K562 (cell line): ENCODE results near the gene GIT2.

Source experiments
- JUN ChIP-seq, 2 experiments: sonication (generic) in 1 of 2; formaldehyde crosslinking in 1 of 2; IDR thresholded peaks; 2 replicates each; pipeline versions ENCODE4 v1.6.1 to v1.8.0; 2012 to 2022; ENCODE audit warnings: borderline replicate concordance in 2 of 2, mild to moderate bottlenecking in 2 of 2, improper control_type of control experiment in 1 of 2, low read depth in 1 of 2, low read length in 1 of 2, missing genetic modification reagents in 1 of 2
- KLF6 ChIP-seq: fragments of 250-450 bp; sonication (Bioruptor Pico); IDR thresholded peaks from 2 replicates; pipeline ENCODE4 v1.4.0; 2020; ENCODE audit warnings: mild to moderate bottlenecking, moderate library complexity, borderline replicate concordance
- MYC ChIP-seq, 2 experiments: fragments of 250-450 bp in 1 of 2; sonication (Bioruptor Pico) in 1 of 2; IDR thresholded peaks; 2 replicates each; pipeline versions ENCODE4 v1.5.1 to v1.6.1; 2012 to 2021; ENCODE audit warnings: low read depth in 2 of 2, borderline replicate concordance in 1 of 2, improper control_type of control experiment in 1 of 2, low read length in 1 of 2, mild to moderate bottlenecking in 1 of 2, moderate library complexity in 1 of 2
- NCOA2 ChIP-seq, 2 experiments: fragments of 450-650 bp; IDR thresholded peaks; 2 replicates each; pipeline ENCODE4 v1.6.1; 2018; ENCODE audit warnings: mild to moderate bottlenecking in 2 of 2, moderate library complexity in 1 of 2; ENCODE audit not compliant: partially characterized antibody in 2 of 2
- NR2C1 ChIP-seq, 2 experiments: fragments of 450-650 bp; IDR thresholded peaks; 2 replicates each; pipeline ENCODE4 v1.6.1; 2017; ENCODE audit warnings: mild to moderate bottlenecking in 2 of 2, antibody characterized with exemption in 1 of 2, inconsistent platforms in 1 of 2, missing compliant biosample characterization in 1 of 2, missing genetic modification characterization in 1 of 2
- PHB ChIP-seq: fragments of 250-450 bp; sonication (Bioruptor Pico); IDR thresholded peaks from 2 replicates; pipeline ENCODE4 v1.5.0; 2021
- U2AF1 ChIP-seq: fragments of 200-400 bp; formaldehyde crosslinking; optimal IDR thresholded peaks from 2 replicates; pipeline ENCODE3; 2017; ENCODE audit warnings: mild to moderate bottlenecking, low read depth, low read length, moderate library complexity
- ZFX ChIP-seq: sonication (generic); formaldehyde crosslinking; IDR thresholded peaks from 2 replicates; pipeline ENCODE4 v1.8.0; 2022; ENCODE audit warnings: mild to moderate bottlenecking, missing genetic modification reagents, moderate library complexity
- TF ChIP-seq, protein P1 (sequence below), 2 experiments: fragments of 450-650 bp in 1 of 2; IDR thresholded peaks; 2 replicates each; pipeline ENCODE4 v1.6.1; 2011 to 2017; ENCODE audit warnings: low read depth in 2 of 2, antibody characterized with exemption in 1 of 2, borderline replicate concordance in 1 of 2, low read length in 1 of 2, mild to moderate bottlenecking in 1 of 2, mixed read lengths in 1 of 2; ENCODE audit not compliant: control insufficient read depth in 1 of 2
- TF ChIP-seq, protein P2 (sequence below), 3 experiments: IDR thresholded peaks in 2 of 3; conservative IDR thresholded peaks in 1 of 3; 2 replicates each; pipeline ENCODE4 v1.5.1; 2011 to 2012; ENCODE audit warnings: low read length in 3 of 3, mild to moderate bottlenecking in 3 of 3, control low read depth in 2 of 3, improper control_type of control experiment in 1 of 3, inconsistent platforms in 1 of 3, low read depth in 1 of 3, mixed read lengths in 1 of 3, moderate library complexity in 1 of 3; ENCODE audit not compliant: insufficient read depth in 2 of 3
- TF ChIP-seq, protein P3 (sequence below): IDR thresholded peaks from 3 replicates; pipeline ENCODE4 v1.6.1; 2011; ENCODE audit warnings: borderline replicate concordance, mild to moderate bottlenecking; ENCODE audit not compliant: insufficient read length, insufficient read depth

DNA sequence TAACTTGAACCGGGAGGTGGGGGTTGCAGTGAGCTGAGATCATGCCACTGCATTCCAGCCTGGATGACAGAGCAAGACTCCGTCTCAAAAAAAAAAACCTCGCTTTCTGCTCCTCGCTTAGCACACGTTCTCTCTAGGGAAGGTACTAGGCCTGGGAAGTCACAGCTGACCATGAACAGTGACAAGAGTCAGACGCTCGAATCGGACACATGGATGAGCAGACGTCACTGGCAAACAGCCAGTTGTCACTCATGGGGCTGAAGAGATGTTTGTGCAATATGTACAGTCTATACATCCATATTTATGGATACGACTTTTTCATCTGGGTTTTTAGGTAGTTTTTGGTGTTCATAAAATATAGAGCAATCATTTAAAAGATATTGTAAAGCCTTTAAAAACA lies 76.7 kb downstream of the GIT2 start:
- TF ChIP-seq U2AF1, result no peak
- no peak for TF ChIP-seq JUN (IDR thresholded peaks at IDR 0.05; ENCODE audit: borderline replicate concordance, low read depth, low read length)
- no peak for TF ChIP-seq JUN (CRISPR knock-in tag; IDR thresholded peaks at IDR 0.05; ENCODE audit: borderline replicate concordance)
- TF ChIP-seq, protein P1, sequence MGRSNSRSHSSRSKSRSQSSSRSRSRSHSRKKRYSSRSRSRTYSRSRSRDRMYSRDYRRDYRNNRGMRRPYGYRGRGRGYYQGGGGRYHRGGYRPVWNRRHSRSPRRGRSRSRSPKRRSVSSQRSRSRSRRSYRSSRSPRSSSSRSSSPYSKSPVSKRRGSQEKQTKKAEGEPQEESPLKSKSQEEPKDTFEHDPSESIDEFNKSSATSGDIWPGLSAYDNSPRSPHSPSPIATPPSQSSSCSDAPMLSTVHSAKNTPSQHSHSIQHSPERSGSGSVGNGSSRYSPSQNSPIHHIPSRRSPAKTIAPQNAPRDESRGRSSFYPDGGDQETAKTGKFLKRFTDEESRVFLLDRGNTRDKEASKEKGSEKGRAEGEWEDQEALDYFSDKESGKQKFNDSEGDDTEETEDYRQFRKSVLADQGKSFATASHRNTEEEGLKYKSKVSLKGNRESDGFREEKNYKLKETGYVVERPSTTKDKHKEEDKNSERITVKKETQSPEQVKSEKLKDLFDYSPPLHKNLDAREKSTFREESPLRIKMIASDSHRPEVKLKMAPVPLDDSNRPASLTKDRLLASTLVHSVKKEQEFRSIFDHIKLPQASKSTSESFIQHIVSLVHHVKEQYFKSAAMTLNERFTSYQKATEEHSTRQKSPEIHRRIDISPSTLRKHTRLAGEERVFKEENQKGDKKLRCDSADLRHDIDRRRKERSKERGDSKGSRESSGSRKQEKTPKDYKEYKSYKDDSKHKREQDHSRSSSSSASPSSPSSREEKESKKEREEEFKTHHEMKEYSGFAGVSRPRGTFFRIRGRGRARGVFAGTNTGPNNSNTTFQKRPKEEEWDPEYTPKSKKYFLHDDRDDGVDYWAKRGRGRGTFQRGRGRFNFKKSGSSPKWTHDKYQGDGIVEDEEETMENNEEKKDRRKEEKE (IDR thresholded peaks at IDR 0.05; ENCODE audit: borderline replicate concordance in 1 of 2, control insufficient read depth in 1 of 2, low read depth in 2 of 2, low read length in 1 of 2), result no peak
- TF ChIP-seq PHB, result no peak
- TF ChIP-seq, protein P2, sequence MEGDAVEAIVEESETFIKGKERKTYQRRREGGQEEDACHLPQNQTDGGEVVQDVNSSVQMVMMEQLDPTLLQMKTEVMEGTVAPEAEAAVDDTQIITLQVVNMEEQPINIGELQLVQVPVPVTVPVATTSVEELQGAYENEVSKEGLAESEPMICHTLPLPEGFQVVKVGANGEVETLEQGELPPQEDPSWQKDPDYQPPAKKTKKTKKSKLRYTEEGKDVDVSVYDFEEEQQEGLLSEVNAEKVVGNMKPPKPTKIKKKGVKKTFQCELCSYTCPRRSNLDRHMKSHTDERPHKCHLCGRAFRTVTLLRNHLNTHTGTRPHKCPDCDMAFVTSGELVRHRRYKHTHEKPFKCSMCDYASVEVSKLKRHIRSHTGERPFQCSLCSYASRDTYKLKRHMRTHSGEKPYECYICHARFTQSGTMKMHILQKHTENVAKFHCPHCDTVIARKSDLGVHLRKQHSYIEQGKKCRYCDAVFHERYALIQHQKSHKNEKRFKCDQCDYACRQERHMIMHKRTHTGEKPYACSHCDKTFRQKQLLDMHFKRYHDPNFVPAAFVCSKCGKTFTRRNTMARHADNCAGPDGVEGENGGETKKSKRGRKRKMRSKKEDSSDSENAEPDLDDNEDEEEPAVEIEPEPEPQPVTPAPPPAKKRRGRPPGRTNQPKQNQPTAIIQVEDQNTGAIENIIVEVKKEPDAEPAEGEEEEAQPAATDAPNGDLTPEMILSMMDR (IDR thresholded peaks at IDR 0.05 in 2 of 3, conservative IDR thresholded peaks at IDR 0.05 in 1 of 3; ENCODE audit: insufficient read depth in 2 of 3, low read depth in 1 of 3, low read length in 3 of 3), result no peak
- no peak for TF ChIP-seq ZFX (CRISPR knock-in tag)
- no peak for TF ChIP-seq NR2C1 (IDR thresholded peaks at IDR 0.05)
- TF ChIP-seq NR2C1 (tag; IDR thresholded peaks at IDR 0.05), result no peak
- TF ChIP-seq KLF6 (CRISPR knock-in tag), result no peak
- no peak for TF ChIP-seq NCOA2 (IDR thresholded peaks at IDR 0.05; ENCODE audit: partially characterized antibody in 2 of 2)
- no peak for TF ChIP-seq MYC (IDR thresholded peaks at IDR 0.05; ENCODE audit: low read depth, low read length)
- no peak for TF ChIP-seq MYC (CRISPR knock-in tag; IDR thresholded peaks at IDR 0.05; ENCODE audit: borderline replicate concordance, low read depth)
- TF ChIP-seq, protein P3, sequence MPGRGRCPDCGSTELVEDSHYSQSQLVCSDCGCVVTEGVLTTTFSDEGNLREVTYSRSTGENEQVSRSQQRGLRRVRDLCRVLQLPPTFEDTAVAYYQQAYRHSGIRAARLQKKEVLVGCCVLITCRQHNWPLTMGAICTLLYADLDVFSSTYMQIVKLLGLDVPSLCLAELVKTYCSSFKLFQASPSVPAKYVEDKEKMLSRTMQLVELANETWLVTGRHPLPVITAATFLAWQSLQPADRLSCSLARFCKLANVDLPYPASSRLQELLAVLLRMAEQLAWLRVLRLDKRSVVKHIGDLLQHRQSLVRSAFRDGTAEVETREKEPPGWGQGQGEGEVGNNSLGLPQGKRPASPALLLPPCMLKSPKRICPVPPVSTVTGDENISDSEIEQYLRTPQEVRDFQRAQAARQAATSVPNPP, result no peak
